Subcutaneous abdominal adipose tissue (tissue), 5 donors: ENCODE data around the gene CD151.

ENCODE experiments used
- H3K27ac ChIP-seq: one replicate; pipeline ENCODE4 v1.7.0; 2013; ENCODE audit warnings: low read depth, mild to moderate bottlenecking, inconsistent platforms, low read length, moderate library complexity
- H3K27me3 ChIP-seq, 5 donors: one replicate each; pipeline ENCODE4 v1.7.0; 2013; ENCODE audit warnings: low read length in 5 of 5, inconsistent platforms in 1 of 5; ENCODE audit not compliant: control insufficient read depth in 5 of 5, insufficient read depth in 4 of 5
- H3K36me3 ChIP-seq, 5 donors: one replicate each; pipeline ENCODE4 v1.7.0; 2013; ENCODE audit warnings: low read length in 5 of 5; ENCODE audit not compliant: control insufficient read depth in 5 of 5, insufficient read depth in 5 of 5
- H3K4me1 ChIP-seq, 5 donors: one replicate each; pipeline ENCODE4 v1.7.0; 2013; ENCODE audit warnings: low read length in 5 of 5, mild to moderate bottlenecking in 3 of 5, moderate library complexity in 1 of 5; ENCODE audit not compliant: control insufficient read depth in 5 of 5, insufficient read depth in 5 of 5
- H3K4me3 ChIP-seq, 5 donors: one replicate each; pipeline ENCODE4 v1.7.0; 2013; ENCODE audit warnings: low read length in 5 of 5, low read depth in 1 of 5
- H3K9ac ChIP-seq, 5 donors: one replicate each; pipeline ENCODE4 v1.7.0; 2013; ENCODE audit warnings: low read length in 5 of 5, mild to moderate bottlenecking in 4 of 5, moderate library complexity in 3 of 5
- H3K9me3 ChIP-seq, 5 donors: one replicate each; pipeline ENCODE4 v1.7.0; 2013; ENCODE audit warnings: low read length in 5 of 5; ENCODE audit not compliant: control insufficient read depth in 5 of 5
- donor health status: healthy.
- donor health status: healthy.
- donor health status: healthy.
- donor health status: healthy.
- donor health status: healthy.

The CD151 gene

GRCh38 chr11:863023-863909 lies 30.5 kb downstream of the CD151 start:
- H3K9ac ChIP-seq: no peak overlapping the region
- no peak overlapping the region for H3K4me3 ChIP-seq
- no peak overlapping the region for H3K27ac ChIP-seq
- H3K27me3 ChIP-seq: peaks cover 0 to 2% (median 0%) of the 10 kb centered on the region in 5 donors
- H3K9me3 ChIP-seq: no peaks in the 10 kb centered on the region
- H3K4me1 ChIP-seq: peaks cover 9 to 31% (median 21%) of the 10 kb centered on the region in 5 donors
- peaks cover 0 to 69% (median 54%) of the 10 kb centered on the region in 5 donors for H3K36me3 ChIP-seq

GRCh38 chr11:863910-864827 lies 31.4 kb downstream of the CD151 start:
- no peak overlapping the region for H3K4me3 ChIP-seq
- H3K27ac ChIP-seq: no peak overlapping the region
- H3K9me3 ChIP-seq: no peaks in the 10 kb centered on the region
- H3K27me3 ChIP-seq: no peaks in the 10 kb centered on the region
- peaks cover 3 to 22% (median 15%) of the 10 kb centered on the region in 5 donors for H3K4me1 ChIP-seq
- H3K36me3 ChIP-seq: peaks cover 0 to 74% (median 58%) of the 10 kb centered on the region in 5 donors
- H3K9ac ChIP-seq: no peak overlapping the region

GRCh38 chr11:864898-865297 lies 32.1 kb downstream of the CD151 start:
- no peak overlapping the region for H3K9ac ChIP-seq
- H3K27ac ChIP-seq: no peak overlapping the region
- peaks cover 0 to 81% (median 58%) of the 10 kb centered on the region in 5 donors for H3K36me3 ChIP-seq

GRCh38 chr11:865462-866430 lies 33.0 kb downstream of the CD151 start:
- Histone ChIP-seq H3K27me3 (no peaks in the 10 kb centered on the region), H3K4me1 (peaks cover 0 to 6% (median 4%) of the 10 kb centered on the region in 5 donors), H3K9ac (no peak overlapping the region), H3K9me3 (no peaks in the 10 kb centered on the region), H3K36me3 (peaks cover 0 to 81% (median 58%) of the 10 kb centered on the region in 5 donors), H3K4me3 (no peak overlapping the region), H3K27ac (no peak overlapping the region)

More at GRCh38 chr11:864898-865297, 32.1 kb downstream of the CD151 start:
- H3K4me3 ChIP-seq: no peak overlapping the region
- peaks cover 0 to 14% (median 8%) of the 10 kb centered on the region in 5 donors for H3K4me1 ChIP-seq
- no peaks in the 10 kb centered on the region for H3K9me3 ChIP-seq
- H3K27me3 ChIP-seq: no peaks in the 10 kb centered on the region

GRCh38 chr11:866481-866880 lies 33.7 kb downstream of the CD151 start:
- Histone ChIP-seq H3K9me3 (no peaks in the 10 kb centered on the region), H3K9ac (no peak overlapping the region), H3K27me3 (no peaks in the 10 kb centered on the region), H3K4me3 (no peak overlapping the region), H3K27ac (no peak overlapping the region), H3K4me1 (peaks cover 0 to 6% (median 4%) of the 10 kb centered on the region in 5 donors), H3K36me3 (peaks cover 0 to 78% (median 58%) of the 10 kb centered on the region in 5 donors)

GRCh38 chr11:867856-868358 lies 35.2 kb downstream of the CD151 start:
- no peak overlapping the region for H3K4me3 ChIP-seq
- H3K9me3 ChIP-seq: no peaks in the 10 kb centered on the region
- no peak overlapping the region for H3K9ac ChIP-seq
- peaks cover 0 to 68% (median 51%) of the 10 kb centered on the region in 5 donors for H3K36me3 ChIP-seq
- H3K27ac ChIP-seq: no peak overlapping the region
- H3K27me3 ChIP-seq: no peaks in the 10 kb centered on the region
- H3K4me1 ChIP-seq: no peaks in the 10 kb centered on the region

GRCh38 chr11:868394-868793 lies 35.6 kb downstream of the CD151 start:
- Histone ChIP-seq H3K36me3 (peaks cover 0 to 63% (median 47%) of the 10 kb centered on the region in 5 donors), H3K4me1 (no peaks in the 10 kb centered on the region), H3K27ac (no peak overlapping the region), H3K4me3 (no peak overlapping the region), H3K9ac (no peak overlapping the region), H3K27me3 (no peaks in the 10 kb centered on the region), H3K9me3 (no peaks in the 10 kb centered on the region)

- peaks cover 0 to 59% (median 43%) of the 10 kb centered on the region in 5 donors for H3K36me3 ChIP-seq
- no peak overlapping the region for H3K9ac ChIP-seq
- no peaks in the 10 kb centered on the region for H3K9me3 ChIP-seq
Observed at GRCh38 chr11:868802-869201, 36.0 kb downstream of the CD151 start.

More at GRCh38 chr11:868802-869201, 36.0 kb downstream of the CD151 start:
- H3K27me3 ChIP-seq: no peaks in the 10 kb centered on the region
- no peak overlapping the region for H3K27ac ChIP-seq
- H3K4me1 ChIP-seq: no peaks in the 10 kb centered on the region
- H3K4me3 ChIP-seq: no peak overlapping the region
